GM19463 (cell line): Measurements from ENCODE around the gene TMEM131.

Source experiments
- ATAC-seq: cut with Tn5 transposase; IDR thresholded peaks from one replicate; pipeline ENCODE4 v1.9.1; 2021; ENCODE audit warnings: mild to moderate bottlenecking, moderate library complexity; ENCODE audit not compliant: unreplicated experiment

Gene TMEM131

DNA sequence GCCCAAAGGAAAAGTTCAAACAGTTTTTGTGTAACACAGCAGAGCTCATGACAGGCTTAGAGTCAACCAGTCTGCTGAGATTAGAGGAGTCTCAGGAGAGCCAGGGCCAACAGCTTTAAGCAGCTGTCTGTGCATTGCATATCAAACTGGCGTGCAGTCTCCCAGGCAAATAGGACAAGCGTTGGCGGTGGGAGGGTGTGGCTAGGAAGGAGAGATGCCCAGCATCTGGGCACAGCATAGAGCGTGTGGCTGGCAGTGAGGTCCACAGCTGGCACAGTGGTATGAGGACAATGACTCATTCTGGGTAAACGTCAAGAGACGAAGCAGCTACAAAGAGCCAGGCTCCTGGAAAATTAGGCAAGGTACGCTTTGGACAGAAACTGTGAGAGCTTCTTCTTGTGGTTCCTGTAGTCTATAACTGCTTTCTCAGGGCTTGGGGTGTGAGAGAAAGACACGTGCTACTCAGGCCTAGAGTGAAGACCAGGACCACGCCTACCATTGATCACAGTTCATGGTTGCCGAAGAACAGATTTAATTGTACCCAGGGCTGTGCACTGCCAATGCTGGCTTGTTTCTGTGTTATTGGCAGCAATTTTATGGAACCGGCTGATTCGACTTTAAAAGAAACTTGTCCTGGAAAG, 267.5 kb downstream of the TMEM131 start:
- no peak for ATAC-seq

DNA sequence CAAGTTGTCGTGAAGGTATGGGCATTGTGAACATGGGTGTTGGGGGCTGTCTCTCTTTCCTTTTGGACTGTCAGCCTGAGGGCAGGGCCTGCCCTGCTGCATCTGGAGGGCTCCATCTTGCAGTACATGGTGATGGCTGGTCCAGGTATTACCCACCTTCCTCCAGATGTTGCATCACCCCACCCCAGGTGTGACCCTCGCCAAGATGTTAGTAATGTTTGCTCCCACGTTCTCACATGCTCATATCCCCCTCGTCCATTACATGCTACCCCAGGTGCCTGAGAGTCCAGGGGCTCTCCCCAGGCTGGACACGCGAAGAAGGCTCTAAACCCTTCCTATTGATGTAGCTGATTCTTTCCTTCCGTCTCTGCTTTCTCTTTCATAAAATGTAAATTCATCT, 268.5 kb downstream of the TMEM131 start:
- ATAC-seq, result no peak

GRCh38 chr2:97726261-97727064, 269.3 kb downstream of the TMEM131 start:
- ATAC-seq, result no peak

- no peak for ATAC-seq
Observed at GRCh38 chr2:97724946-97725688, 270.6 kb downstream of the TMEM131 start.

GRCh38 chr2:97724501-97724900, 271.2 kb downstream of the TMEM131 start:
- ATAC-seq, result no peak

- no peak for ATAC-seq
Observed at GRCh38 chr2:97724073-97724410, 271.7 kb downstream of the TMEM131 start.

DNA sequence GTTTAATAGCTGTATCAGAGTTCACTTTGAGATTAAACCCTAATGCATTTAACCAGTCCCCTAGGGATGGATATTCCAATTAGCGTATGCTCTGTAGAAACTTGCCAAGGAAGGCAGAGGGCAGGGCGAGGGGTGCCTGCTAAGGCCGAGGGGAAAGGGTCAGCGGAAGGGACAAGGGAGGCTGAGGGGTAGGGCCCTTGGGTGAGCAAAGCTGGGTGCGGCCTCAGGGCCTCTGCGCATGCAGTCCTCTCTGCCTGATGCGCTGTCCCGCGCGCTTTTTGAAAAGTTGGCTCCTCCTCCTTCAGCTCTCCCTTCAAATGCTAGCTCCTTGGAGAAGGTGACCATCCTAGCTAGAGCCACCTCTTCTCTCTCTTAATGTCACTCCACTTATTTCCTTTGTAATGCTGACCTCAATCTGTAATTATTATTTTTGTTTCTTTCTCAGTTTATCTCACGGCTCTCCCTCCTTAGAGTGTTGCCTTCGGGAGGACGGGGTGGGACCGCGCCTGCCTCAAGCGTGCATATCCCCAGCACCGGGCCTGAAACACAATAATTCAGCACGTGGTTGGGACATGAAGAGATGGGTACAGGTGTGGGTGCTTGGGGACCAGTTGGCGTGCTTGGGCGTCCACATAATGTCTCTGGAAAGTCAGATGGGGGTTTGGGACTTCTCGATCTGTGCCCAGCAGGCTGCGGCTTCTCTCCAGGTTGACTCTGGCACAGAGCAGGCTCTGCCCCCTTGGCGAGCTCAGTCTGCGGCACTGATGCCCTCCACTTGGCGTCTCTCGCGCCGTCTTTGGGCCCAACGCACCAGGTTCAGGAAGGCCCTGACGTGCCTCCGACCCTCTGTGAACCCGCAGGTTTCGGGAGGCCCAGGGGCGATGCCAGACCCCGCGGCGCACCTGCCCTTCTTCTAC, 272.3 kb downstream of the TMEM131 start:
- ATAC-seq, result no peak

DNA sequence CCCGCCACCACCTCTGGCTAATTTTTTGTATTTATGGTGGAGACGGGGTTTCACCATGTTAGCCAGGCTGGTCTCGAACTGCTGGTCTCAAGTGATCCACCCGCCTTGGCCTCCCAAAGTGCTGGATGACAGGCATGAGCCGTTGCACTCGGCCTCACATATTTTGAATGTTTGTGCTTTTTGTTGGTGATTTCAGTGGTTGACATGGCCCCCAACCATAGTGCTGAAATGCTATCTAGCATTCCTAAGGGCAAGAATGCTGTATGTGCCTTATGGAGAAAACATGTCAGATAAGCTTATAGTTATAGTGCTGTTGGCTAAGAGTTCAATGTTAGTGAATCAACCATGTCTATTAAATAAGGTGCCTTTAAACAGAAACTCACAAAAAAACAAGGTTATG, 273.5 kb downstream of the TMEM131 start:
- no peak for ATAC-seq

GRCh38 chr2:97720746-97721145, 275.0 kb downstream of the TMEM131 start:
- no peak for ATAC-seq

DNA sequence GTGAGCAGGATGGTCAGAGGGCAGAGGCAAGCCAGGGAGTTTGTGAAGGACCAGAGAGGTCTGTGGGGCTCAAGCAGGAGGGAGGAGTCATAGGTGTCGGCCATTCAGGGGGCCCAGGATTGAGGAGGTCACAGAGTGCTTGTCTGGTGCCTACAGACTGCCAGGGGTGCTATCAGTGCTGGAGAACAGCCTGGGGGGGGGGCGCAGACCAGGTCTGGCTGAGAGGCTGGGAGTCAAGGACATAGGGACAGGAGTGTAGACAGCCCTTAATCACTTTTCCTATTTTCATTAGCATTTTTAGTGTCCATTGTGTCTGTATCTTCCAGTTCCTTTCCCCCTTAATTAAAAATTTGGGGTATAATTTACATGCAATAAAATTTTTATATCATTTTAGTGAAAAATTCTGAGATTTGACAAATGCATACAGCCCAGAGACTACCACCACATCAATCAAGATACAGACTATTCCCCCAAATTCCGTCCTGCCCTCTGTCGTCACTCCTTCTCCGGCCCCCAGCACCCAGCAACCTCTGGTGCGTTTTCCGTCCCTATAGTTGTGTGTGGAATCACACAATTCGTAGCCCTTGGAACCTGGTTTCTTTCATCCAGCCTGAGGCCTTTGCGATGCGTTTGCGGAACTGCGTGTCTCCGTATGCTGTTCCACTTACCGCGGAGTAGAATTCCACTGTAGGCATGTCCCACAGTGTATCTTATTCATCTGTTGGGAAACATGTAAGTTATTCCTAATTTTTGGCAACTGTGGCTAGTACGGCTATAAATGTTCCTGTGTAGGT, 276.2 kb downstream of the TMEM131 start:
- ATAC-seq, result no peak

DNA sequence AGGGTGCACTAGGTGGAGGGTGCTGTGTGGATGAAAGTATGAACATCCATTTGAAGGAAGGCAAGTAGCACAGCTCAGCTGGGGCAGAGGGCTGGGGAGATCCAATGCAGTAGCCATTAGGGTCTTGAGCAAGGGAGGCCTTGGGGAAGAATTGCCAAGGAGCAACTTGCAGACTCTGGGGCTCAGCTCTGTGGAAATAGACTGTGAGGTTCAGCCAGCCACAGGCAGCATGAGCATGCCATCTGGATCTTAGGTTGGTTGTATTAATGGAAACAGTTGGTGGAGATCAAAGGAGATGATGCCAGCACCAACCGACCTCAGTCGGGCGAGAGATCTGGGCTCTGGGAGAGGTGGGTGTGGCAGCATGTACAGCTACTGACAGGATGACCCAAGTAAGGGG, 276.8 kb downstream of the TMEM131 start:
- no peak for ATAC-seq

DNA sequence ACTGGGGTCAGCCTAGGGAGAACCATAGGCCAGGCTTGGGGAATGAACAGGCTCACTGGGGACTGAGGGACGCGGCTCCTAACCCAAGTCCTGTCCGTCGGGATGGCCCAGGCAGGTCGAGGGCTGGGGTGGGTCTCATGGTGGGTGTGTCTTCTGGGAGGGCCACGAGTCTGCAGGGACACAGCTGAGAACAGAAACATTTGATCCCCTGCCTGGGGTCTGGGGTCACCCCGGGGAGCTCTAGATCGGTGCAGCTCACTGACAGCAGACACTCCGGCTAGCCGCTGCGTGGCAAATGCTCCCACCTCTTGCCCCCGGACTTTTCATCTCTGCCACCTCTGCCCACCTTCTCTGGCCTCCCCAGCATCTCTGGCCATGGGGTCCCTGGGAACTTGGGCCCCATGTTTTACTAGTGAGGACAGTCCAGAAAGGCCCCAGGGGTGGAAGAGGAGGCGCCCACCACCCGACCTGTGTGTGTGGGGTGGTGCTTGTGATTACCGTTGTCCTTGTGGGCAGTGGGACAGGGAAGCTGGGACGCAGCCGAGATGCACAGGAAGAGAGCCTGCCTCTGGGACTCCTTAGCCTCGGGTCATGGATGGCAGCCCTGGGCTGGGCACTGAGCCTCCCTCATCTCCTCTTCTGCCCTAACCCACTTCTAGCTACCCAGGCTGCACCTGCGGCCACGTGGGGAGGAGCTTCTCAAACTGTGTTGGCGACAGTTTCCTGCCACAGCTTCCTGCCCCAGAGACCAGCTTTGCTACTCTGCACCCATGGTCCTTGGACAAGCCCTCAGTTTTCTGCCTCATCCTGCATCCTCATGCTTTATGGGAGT, 277.5 kb downstream of the TMEM131 start:
- ATAC-seq, result no peak

DNA sequence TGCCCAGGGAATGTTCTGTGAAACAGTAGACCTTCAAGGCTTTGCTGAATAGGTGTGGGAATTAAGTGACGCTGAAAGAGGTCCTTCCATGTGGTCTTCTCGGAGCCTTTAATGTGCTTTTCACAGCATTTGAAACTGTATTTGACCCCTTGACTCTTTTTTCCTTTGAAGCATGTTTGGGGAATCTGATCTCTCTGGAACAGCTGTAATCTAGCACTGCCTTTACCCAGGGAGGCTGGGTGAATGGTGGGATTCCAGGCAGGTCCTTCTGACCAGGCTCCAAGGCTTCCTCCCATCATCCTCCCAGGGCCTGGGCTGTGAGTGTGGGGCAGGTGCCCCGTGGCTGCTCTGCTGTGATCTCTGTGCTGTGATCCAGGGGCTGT, 278.1 kb downstream of the TMEM131 start:
- ATAC-seq, result no peak

- no peak for ATAC-seq
Observed at GRCh38 chr2:97716695-97717612, 278.8 kb downstream of the TMEM131 start.

DNA sequence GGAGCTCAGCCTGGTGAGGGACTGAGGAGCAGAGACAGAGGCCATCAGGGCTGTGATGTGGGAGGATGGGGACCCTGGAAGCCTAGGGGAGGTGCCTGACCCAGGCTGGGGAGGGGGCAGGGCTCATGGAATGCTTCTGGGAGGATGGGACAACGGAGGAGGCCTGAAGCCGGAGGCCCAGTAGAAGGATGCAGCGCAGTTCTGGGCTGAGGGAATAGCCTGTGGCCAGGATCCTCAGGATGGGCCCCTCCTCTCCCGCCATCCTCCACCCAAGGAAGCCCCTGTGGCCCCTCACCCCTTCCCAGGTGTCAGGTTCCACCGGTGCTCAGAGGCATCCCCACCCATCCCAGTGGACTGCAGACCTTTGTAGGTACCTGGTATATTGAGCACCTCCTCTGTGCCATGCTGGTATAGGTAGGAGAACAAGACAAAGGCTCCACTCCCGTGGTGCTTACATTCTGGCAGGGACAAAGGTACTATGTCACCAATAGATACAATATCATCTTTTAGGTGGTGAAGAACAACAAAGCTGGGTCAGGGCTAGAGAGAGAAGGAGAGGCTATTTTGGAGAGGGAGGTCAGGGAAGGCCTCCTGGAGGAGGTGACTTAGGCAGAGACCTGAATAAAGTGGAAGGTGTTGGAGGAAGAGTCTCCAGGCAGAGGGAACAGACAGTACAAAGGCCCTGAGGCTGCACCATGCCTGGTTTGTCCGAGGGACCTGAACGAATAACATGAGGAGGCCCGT, 279.6 kb downstream of the TMEM131 start:
- ATAC-seq, result no peak

GRCh38 chr2:97714950-97715652, 280.6 kb downstream of the TMEM131 start:
- no peak for ATAC-seq
